Measurements from ENCODE around the gene ICAM4.

DNA sequence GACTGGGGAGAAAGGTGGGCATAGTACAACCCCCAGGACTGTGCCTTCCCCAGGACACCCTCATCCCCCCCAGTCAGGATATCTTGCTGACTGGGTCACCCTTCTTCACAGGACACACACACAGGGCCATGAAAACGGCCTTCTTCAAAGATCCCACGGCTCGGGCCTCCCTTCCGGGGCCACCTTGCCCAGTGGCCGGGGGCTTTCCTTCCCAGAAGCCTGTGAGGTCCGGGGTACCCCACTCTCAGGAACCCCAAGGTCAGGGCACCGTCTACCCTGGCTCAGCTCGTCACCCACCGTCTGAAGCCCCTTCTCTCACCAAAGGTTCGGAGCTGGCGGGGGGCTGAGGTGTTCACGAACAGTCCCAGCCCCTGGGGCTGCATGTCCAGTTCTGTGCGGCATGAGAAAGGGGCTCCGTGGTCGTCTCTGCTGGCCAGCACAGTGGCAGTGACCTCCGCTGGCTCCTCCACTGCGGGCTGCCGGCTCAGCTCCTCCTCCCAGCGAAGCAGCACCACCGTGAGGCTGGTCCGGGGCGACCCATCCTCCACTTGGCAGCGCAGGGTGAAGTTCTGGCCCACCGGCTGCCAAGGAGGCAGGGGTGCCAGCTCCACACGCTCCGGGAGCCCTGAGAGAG lies 48.7 kb downstream of the ICAM4 start:
- TF ChIP-seq CTCF (conservative IDR thresholded peaks at IDR 0.05 in 1 of 2, IDR thresholded peaks at IDR 0.05 in 1 of 2; ENCODE audit: low read depth in 1 of 2, low read length in 2 of 2) (no peak), EZH2 (IDR thresholded peaks at IDR 0.05; ENCODE audit: low read length, missing control alignments) (no peak)
